Astrocyte (in vitro differentiated cells and primary cell): ENCODE measurements around the gene SH3BP4. TPM values are rescaled to one million over a fixed set of nuclear protein-coding genes. Genes with fewer than 3 reads are reported as not detected.
A peak's percentile ranks its signal among the peaks of the same experiment; 100 is the strongest.

Source experiments
- DNase-seq: peaks from one replicate; pipeline ENCODE4 v3.0.0-alpha.2; 2010; ENCODE audit warnings: low read depth
- FAIRE-seq: peaks from 2 replicates; lab custom pipeline; 2011; peaks lifted over from hg19 to GRCh38; lab: Jason Lieb, UNC
- H2AFZ ChIP-seq: 2 replicates; pipeline ENCODE4 v1.6.0; 2012; ENCODE audit warnings: low read depth, low read length, inconsistent platforms
- H3K27ac ChIP-seq: 2 replicates; pipeline ENCODE4 v1.5.1; 2011; ENCODE audit warnings: low read depth, low read length, inconsistent platforms
- H3K27me3 ChIP-seq: 2 replicates; pipeline ENCODE4 v1.6.0; 2011; ENCODE audit warnings: low read length, inconsistent platforms; ENCODE audit not compliant: insufficient read depth
- H3K36me3 ChIP-seq: 2 replicates; pipeline ENCODE4 v1.5.1; 2011; ENCODE audit warnings: low read length, inconsistent platforms; ENCODE audit not compliant: insufficient read depth
- H3K4me1 ChIP-seq: 2 replicates; pipeline ENCODE4 v1.5.1; 2011; ENCODE audit warnings: low read length, inconsistent platforms; ENCODE audit not compliant: insufficient read depth
- H3K4me2 ChIP-seq: 2 replicates; pipeline ENCODE4 v1.6.0; 2012; ENCODE audit warnings: low read length, inconsistent platforms
- H3K4me3 ChIP-seq: 2 replicates; pipeline ENCODE4 v1.5.1; 2011; ENCODE audit warnings: low read depth, mild to moderate bottlenecking, low read length, inconsistent platforms; ENCODE audit not compliant: insufficient read depth
- H3K79me2 ChIP-seq: 2 replicates; pipeline ENCODE4 v1.6.0; 2012; ENCODE audit warnings: mild to moderate bottlenecking, low read length, inconsistent platforms; ENCODE audit not compliant: insufficient read depth
- H3K9ac ChIP-seq: 2 replicates; pipeline ENCODE4 v1.6.0; 2012; ENCODE audit warnings: mild to moderate bottlenecking, low read length, inconsistent platforms
- H3K9me3 ChIP-seq: 2 replicates; pipeline ENCODE4 v1.5.1; 2012; ENCODE audit warnings: low read depth, mild to moderate bottlenecking, low read length, inconsistent platforms; ENCODE audit not compliant: insufficient read depth
- H4K20me1 ChIP-seq: 2 replicates; pipeline ENCODE4 v1.6.0; 2012; ENCODE audit warnings: low read length, inconsistent platforms; ENCODE audit not compliant: insufficient read depth
- H3K27ac Mint-ChIP-seq: one replicate; pipeline ENCODE4 v1.8.0; 2021; ENCODE audit warnings: mild to moderate bottlenecking, mixed read lengths; ENCODE audit not compliant: unreplicated experiment
- H3K27me3 Mint-ChIP-seq: one replicate; pipeline ENCODE4 v1.8.0; 2021; ENCODE audit warnings: low read depth, mixed read lengths; ENCODE audit not compliant: unreplicated experiment
- H3K36me3 Mint-ChIP-seq: one replicate; pipeline ENCODE4 v1.8.0; 2021; ENCODE audit warnings: low read depth, mixed read lengths; ENCODE audit not compliant: unreplicated experiment
- H3K4me1 Mint-ChIP-seq: one replicate; pipeline ENCODE4 v1.8.0; 2021; ENCODE audit warnings: low read depth, mixed read lengths; ENCODE audit not compliant: unreplicated experiment
- H3K4me3 Mint-ChIP-seq: one replicate; pipeline ENCODE4 v1.8.0; 2021; ENCODE audit warnings: mild to moderate bottlenecking, moderate library complexity, mixed read lengths; ENCODE audit not compliant: unreplicated experiment
- H3K9me3 Mint-ChIP-seq: one replicate; pipeline ENCODE4 v1.8.0; 2021; ENCODE audit warnings: mild to moderate bottlenecking, mixed read lengths; ENCODE audit not compliant: unreplicated experiment
- EZH2 ChIP-seq: IDR thresholded peaks from 2 replicates; pipeline ENCODE4 v1.6.1; 2012; ENCODE audit warnings: mild to moderate bottlenecking, low read length, inconsistent platforms; ENCODE audit not compliant: insufficient read depth
- total RNA-seq: library from RNA; stranded (reverse); gene quantifications from 2 replicates; pipeline ENCODE4 v1.2.1, GENCODE V29; 2021
- TF ChIP-seq, protein P1 (sequence below): IDR thresholded peaks from 2 replicates; pipeline ENCODE4 v1.5.1; 2011; ENCODE audit warnings: low read depth, mild to moderate bottlenecking, inconsistent platforms, low read length, moderate library complexity; ENCODE audit not compliant: insufficient read depth

The SH3BP4 gene
- total RNA-seq, 1 donor from 2014 or later = 127 TPM

DNA sequence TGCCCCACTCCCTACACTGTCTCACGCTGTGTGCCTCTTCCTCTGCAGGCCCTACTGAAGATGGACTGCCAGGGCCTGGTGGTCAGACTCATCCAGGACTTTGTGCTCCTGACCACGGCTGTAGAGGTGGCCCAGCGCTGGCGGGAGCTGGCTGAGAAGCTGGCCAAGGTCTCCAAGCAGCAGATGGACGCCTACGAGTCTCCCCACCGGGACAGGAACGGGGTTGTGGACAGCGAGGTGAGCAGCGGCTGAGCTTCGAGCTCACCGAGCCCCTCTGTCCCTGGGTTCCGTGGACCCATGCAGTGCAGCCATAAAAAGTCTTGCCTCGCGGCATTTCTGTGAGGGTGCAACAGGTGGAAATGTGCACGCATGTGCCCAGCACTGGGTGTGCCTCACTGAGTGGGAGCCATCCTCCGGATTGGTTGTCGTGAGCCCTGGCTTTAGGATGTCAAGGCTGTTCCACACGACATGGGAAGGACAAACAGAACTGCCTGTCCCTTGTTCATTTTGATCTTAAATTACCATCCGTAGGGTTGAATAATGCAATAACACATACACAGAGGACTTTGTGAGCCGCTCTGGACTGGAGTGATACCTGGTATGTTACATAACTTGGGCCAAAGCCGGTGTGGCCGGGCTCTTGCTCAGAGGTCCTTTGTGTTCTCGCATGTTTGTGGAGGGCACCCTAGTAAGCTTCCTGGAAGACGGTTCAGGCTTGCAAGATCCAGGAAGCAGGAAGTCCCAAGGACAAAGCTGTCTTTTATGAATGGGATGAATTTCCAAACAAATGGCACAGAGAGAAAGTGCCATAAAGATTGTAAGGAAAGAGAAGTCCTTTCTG lies 100.9 kb downstream of the SH3BP4 start:
- no peaks in the 10 kb centered on the region for H3K27me3 ChIP-seq
- no peak overlapping the region for H3K9ac ChIP-seq
- H3K27ac ChIP-seq = no peak overlapping the region
- H3K36me3 Mint-ChIP-seq = peaks cover 25% of the 10 kb centered on the region
- H3K4me2 ChIP-seq = no peak overlapping the region
- H4K20me1 ChIP-seq = peaks cover 81% of the 10 kb centered on the region
- DNase-seq (no peak), FAIRE-seq (no peak)
- no peak overlapping the region for H3K27ac Mint-ChIP-seq
- peaks cover 60% of the 10 kb centered on the region for H3K79me2 ChIP-seq
- no peak overlapping the region for H2AFZ ChIP-seq
- H3K4me3 ChIP-seq = no peak overlapping the region
- H3K4me3 Mint-ChIP-seq = no peak overlapping the region
- H3K4me1 Mint-ChIP-seq = peaks cover 28% of the 10 kb centered on the region
- H3K27me3 Mint-ChIP-seq = no peaks in the 10 kb centered on the region
- H3K4me1 ChIP-seq = peaks cover 47% of the 10 kb centered on the region
- TF ChIP-seq, protein P1, sequence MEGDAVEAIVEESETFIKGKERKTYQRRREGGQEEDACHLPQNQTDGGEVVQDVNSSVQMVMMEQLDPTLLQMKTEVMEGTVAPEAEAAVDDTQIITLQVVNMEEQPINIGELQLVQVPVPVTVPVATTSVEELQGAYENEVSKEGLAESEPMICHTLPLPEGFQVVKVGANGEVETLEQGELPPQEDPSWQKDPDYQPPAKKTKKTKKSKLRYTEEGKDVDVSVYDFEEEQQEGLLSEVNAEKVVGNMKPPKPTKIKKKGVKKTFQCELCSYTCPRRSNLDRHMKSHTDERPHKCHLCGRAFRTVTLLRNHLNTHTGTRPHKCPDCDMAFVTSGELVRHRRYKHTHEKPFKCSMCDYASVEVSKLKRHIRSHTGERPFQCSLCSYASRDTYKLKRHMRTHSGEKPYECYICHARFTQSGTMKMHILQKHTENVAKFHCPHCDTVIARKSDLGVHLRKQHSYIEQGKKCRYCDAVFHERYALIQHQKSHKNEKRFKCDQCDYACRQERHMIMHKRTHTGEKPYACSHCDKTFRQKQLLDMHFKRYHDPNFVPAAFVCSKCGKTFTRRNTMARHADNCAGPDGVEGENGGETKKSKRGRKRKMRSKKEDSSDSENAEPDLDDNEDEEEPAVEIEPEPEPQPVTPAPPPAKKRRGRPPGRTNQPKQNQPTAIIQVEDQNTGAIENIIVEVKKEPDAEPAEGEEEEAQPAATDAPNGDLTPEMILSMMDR = no peak
- TF ChIP-seq EZH2 = no peak
- peaks cover 2% of the 10 kb centered on the region for H3K9me3 Mint-ChIP-seq
- peaks cover 55% of the 10 kb centered on the region for H3K36me3 ChIP-seq
- no peaks in the 10 kb centered on the region for H3K9me3 ChIP-seq

DNA sequence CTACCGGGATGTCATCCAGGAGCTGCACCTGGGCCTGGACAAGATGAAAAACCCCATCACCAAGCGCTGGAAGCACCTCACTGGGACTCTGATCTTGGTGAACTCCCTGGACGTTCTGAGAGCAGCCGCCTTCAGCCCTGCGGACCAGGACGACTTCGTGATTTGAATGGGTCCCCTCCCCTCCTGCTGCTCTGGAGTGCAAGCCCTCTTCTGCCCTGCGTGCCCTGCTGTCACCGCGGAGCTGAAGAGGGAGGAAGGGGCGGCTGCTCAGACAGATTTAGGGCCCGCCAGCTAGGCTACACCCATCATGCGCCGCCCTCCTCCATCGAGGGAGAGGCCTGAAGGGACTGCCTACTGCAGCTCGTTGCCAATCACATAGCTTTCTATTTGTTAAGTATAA lies 101.8 kb downstream of the SH3BP4 start:
- Histone ChIP-seq H3K4me1 (peaks cover 43% of the 10 kb centered on the region), H3K79me2 (peaks cover 51% of the 10 kb centered on the region), H2AFZ (no peak overlapping the region), H4K20me1 (peaks cover 72% of the 10 kb centered on the region), H3K9me3 (no peaks in the 10 kb centered on the region), H3K36me3 (peaks cover 52% of the 10 kb centered on the region), H3K4me3 (no peak overlapping the region), H3K27me3 (no peaks in the 10 kb centered on the region), H3K4me2 (no peak overlapping the region), H3K9ac (no peak overlapping the region), H3K27ac (no peak overlapping the region)
- TF ChIP-seq, protein P1 = no peak
- no peak for TF ChIP-seq EZH2
- Mint-ChIP-seq H3K36me3 (peaks cover 24% of the 10 kb centered on the region), H3K9me3 (peaks cover 2% of the 10 kb centered on the region), H3K4me1 (peaks cover 24% of the 10 kb centered on the region), H3K27me3 (no peaks in the 10 kb centered on the region), H3K4me3 (no peak overlapping the region), H3K27ac (no peak overlapping the region)
- FAIRE-seq (no peak), DNase-seq (no peak)

DNA sequence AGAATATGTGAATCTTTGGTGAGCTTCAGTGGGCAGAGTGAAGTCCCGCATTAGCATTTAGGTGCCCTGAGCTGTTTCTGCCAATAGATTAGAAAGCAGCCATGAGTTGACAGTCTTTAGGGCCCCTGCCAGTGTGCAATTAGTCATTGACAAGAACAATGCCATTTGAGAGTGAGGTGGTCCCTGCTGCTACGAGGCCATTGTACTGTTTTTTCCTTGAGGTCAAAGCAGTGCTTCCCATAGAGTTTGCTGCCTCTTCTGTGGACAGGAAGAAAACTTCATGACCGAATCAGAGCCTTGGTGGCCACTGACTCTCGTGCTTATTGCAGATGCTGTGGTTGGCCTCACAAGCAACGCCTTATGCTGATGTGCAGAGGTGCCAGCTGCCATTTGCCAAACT lies 102.7 kb downstream of the SH3BP4 start:
- Histone ChIP-seq H3K27me3 (no peaks in the 10 kb centered on the region), H3K4me3 (no peak overlapping the region), H3K9me3 (no peaks in the 10 kb centered on the region), H3K4me1 (peaks cover 37% of the 10 kb centered on the region), H3K79me2 (peaks cover 43% of the 10 kb centered on the region), H2AFZ (no peak overlapping the region), H3K9ac (no peak overlapping the region), H3K27ac (peak overlapping the region; percentile 20), H4K20me1 (peaks cover 64% of the 10 kb centered on the region), H3K36me3 (peaks cover 48% of the 10 kb centered on the region), H3K4me2 (no peak overlapping the region)
- H3K4me3 Mint-ChIP-seq = no peak overlapping the region
- H3K4me1 Mint-ChIP-seq = peaks cover 21% of the 10 kb centered on the region
- no peak for TF ChIP-seq EZH2
- TF ChIP-seq, protein P1 = no peak
- H3K36me3 Mint-ChIP-seq = peaks cover 22% of the 10 kb centered on the region
- DNase-seq (peak; percentile 28), FAIRE-seq (no peak)
- H3K27ac Mint-ChIP-seq = no peak overlapping the region
- H3K9me3 Mint-ChIP-seq = peaks cover 5% of the 10 kb centered on the region
- H3K27me3 Mint-ChIP-seq = no peaks in the 10 kb centered on the region
